GM19438 (cell line): ENCODE measurements around the gene UGT2B28.
"Not testable (repeated sequence)": the region's sequence is repeated elsewhere in the genome, so short reads cannot be mapped to it uniquely, and the experiment has no call there.

Experiments used
- ATAC-seq: cut with Tn5 transposase; IDR thresholded peaks from one replicate; pipeline ENCODE4 v1.9.1; 2021; ENCODE audit warnings: low read depth; ENCODE audit not compliant: unreplicated experiment

UGT2B28 gene

GRCh38 chr4:69335485-69335884 is 55.2 kb downstream of the UGT2B28 start:
- not testable (repeated sequence) for ATAC-seq

GRCh38 chr4:69343114-69343513 is 62.8 kb downstream of the UGT2B28 start:
- not testable (repeated sequence) for ATAC-seq

GRCh38 chr4:69343558-69344420 is 63.5 kb downstream of the UGT2B28 start:
- ATAC-seq = not testable (repeated sequence)
